NK-92 (cell line): ENCODE results near the gene IFT122.

Experiments
- DNase-seq: peaks from one replicate; lab custom pipeline; 2025; ENCODE audit not compliant: unreplicated experiment; lab: John Stamatoyannopoulos, UW

Gene IFT122

GRCh38 chr3:129554356-129555152 is 114.5 kb downstream of the IFT122 start:
- no peak for DNase-seq

GRCh38 chr3:129555153-129555550 is 115.1 kb downstream of the IFT122 start:
- DNase-seq: no peak

- no peak for DNase-seq
Observed at GRCh38 chr3:129555616-129556357, 115.8 kb downstream of the IFT122 start.

- no peak for DNase-seq
Observed at GRCh38 chr3:129556358-129556695, 116.3 kb downstream of the IFT122 start.

GRCh38 chr3:129556890-129557547 is 117.0 kb downstream of the IFT122 start:
- DNase-seq: no peak

GRCh38 chr3:129557548-129557894 is 117.5 kb downstream of the IFT122 start:
- DNase-seq: no peak

GRCh38 chr3:129558081-129558771 is 118.2 kb downstream of the IFT122 start:
- no peak for DNase-seq

- no peak for DNase-seq
Observed at GRCh38 chr3:129558772-129559564, 118.9 kb downstream of the IFT122 start.

GRCh38 chr3:129559565-129560079 is 119.6 kb downstream of the IFT122 start:
- DNase-seq: no peak

GRCh38 chr3:129560269-129560787 is 120.3 kb downstream of the IFT122 start:
- no peak for DNase-seq

- no peak for DNase-seq
Observed at GRCh38 chr3:129560911-129561594, 121.0 kb downstream of the IFT122 start.

- DNase-seq: no peak
Observed at GRCh38 chr3:129561619-129562248, 121.7 kb downstream of the IFT122 start.

GRCh38 chr3:129562803-129563202 is 122.8 kb downstream of the IFT122 start:
- DNase-seq: no peak

- no peak for DNase-seq
Observed at GRCh38 chr3:129563332-129563731, 123.3 kb downstream of the IFT122 start.

GRCh38 chr3:129563850-129564535 is 124.0 kb downstream of the IFT122 start:
- DNase-seq: no peak

- DNase-seq: no peak
Observed at GRCh38 chr3:129564981-129565644, 125.1 kb downstream of the IFT122 start.

GRCh38 chr3:129565902-129566301 is 125.9 kb downstream of the IFT122 start:
- DNase-seq: no peak

GRCh38 chr3:129567176-129567705 is 127.2 kb downstream of the IFT122 start:
- DNase-seq: no peak
